K562 (cell line): ENCODE measurements around the gene RASGRP4. TPM values are rescaled to one million over a fixed set of nuclear protein-coding genes. Genes with fewer than 3 reads are reported as not detected.

Experiments used
- ATAC-seq: fragments of 200-7000 bp; cut with Tn5 transposase; 3 replicates; pipeline ENCODE4 v1.9.1; 2020; ENCODE audit warnings: moderate library complexity
- BruUV-seq: library from RNA; stranded (reverse); fragments of 400-500 nt; replicated peaks from 2 replicates; lab custom pipeline; 2021; lab: Mats Ljungman, UMichigan
- CTCF ChIA-PET: fragments of 300-600 bp; formaldehyde crosslinking; extraction: SDS; loops from one replicate; lab custom pipeline; 2021; ENCODE audit warnings: low intra/inter-chr PET ratio; lab: Yijun Ruan, JAX
- POLR2A ChIA-PET: fragments of 300-600, 350-650 bp; sonication (Branson Sonifier 250); formaldehyde crosslinking; extraction: SDS; loops from one replicate; lab custom pipeline; 2021; ENCODE audit warnings: antibody characterized with exemption, inconsistent platforms; lab: Yijun Ruan, JAX
- DNase-seq, 4 experiments: peaks; one replicate each; pipeline versions ENCODE4 v3.0.0 to v3.0.0-alpha.2; 2011 to 2018; ENCODE audit warnings: low spot score in 3 of 4, mixed read lengths in 3 of 4; ENCODE audit errors: extremely low read depth in 1 of 4
- FAIRE-seq: peaks from 2 replicates; lab custom pipeline; 2011; peaks lifted over from hg19 to GRCh38; lab: Jason Lieb, UNC
- H2AFZ ChIP-seq: 2 replicates; pipeline ENCODE4 v1.6.0; 2011; ENCODE audit warnings: low read depth, low read length, control low read depth, inconsistent platforms
- H3K27ac ChIP-seq: fragments of 200-600 bp; 3 replicates; pipeline ENCODE4 v1.8.0; 2011; ENCODE audit warnings: low read depth, mild to moderate bottlenecking, control low read depth, inconsistent platforms, low read length, moderate library complexity, mixed read lengths; ENCODE audit errors: extremely low read depth
- H3K27me3 ChIP-seq, 2 experiments: fragments of 300-600 bp in 1 of 2; 2 replicates in 1 of 2; 3 replicates in 1 of 2; pipeline versions ENCODE4 v1.6.0 to v1.8.0; 2011; ENCODE audit warnings: inconsistent platforms in 2 of 2, low read length in 2 of 2, mild to moderate bottlenecking in 1 of 2, mixed read lengths in 1 of 2, moderate library complexity in 1 of 2; ENCODE audit not compliant: control insufficient read depth in 2 of 2, insufficient read depth in 2 of 2
- H3K36me3 ChIP-seq: fragments of 300-600 bp; 3 replicates; pipeline ENCODE4 v1.8.0; 2011; ENCODE audit warnings: mild to moderate bottlenecking, low read length, inconsistent platforms; ENCODE audit not compliant: control insufficient read depth, insufficient read depth
- H3K4me1 ChIP-seq, 2 experiments: fragments of 200-600 bp in 1 of 2; replicated peaks in 1 of 2; 2 replicates in 1 of 2; 3 replicates in 1 of 2; pipeline versions ENCODE4 v1.5.1 to v1.8.0; 2011; ENCODE audit warnings: inconsistent platforms in 2 of 2, low read length in 2 of 2, mild to moderate bottlenecking in 1 of 2, mixed read lengths in 1 of 2, moderate library complexity in 1 of 2; ENCODE audit not compliant: control insufficient read depth in 2 of 2, insufficient read depth in 2 of 2
- H3K4me2 ChIP-seq: 2 replicates; pipeline ENCODE4 v1.6.1; 2011; ENCODE audit warnings: low read length, control low read depth, inconsistent platforms, mixed read lengths; ENCODE audit not compliant: insufficient read depth
- H3K4me3 ChIP-seq: fragments of 200-600 bp; sonication (generic), shearing (Covaris generic); 2 replicates; pipeline ENCODE4 v1.5.1; 2016; ENCODE audit warnings: control low read depth, inconsistent platforms
- H3K79me2 ChIP-seq: fragments of 200-600 bp; 3 replicates; pipeline ENCODE4 v1.8.0; 2011; ENCODE audit warnings: low read length, inconsistent platforms; ENCODE audit not compliant: control insufficient read depth, insufficient read depth
- H3K9ac ChIP-seq, 2 experiments: 2 replicates each; pipeline versions ENCODE4 v1.6.0 to v1.6.1; 2011; ENCODE audit warnings: low read depth in 2 of 2, low read length in 2 of 2, control low read depth in 1 of 2, inconsistent platforms in 1 of 2, mild to moderate bottlenecking in 1 of 2, mixed read lengths in 1 of 2; ENCODE audit not compliant: insufficient read depth in 1 of 2
- H3K9me1 ChIP-seq: one replicate; pipeline ENCODE4 v1.6.0; 2011; ENCODE audit warnings: inconsistent platforms, mild to moderate bottlenecking, low read length, moderate library complexity; ENCODE audit not compliant: control insufficient read depth, insufficient read depth
- H3K9me3 ChIP-seq: replicated peaks from 2 replicates; pipeline ENCODE4 v1.5.1; 2011; ENCODE audit warnings: low read depth, low read length, inconsistent platforms; ENCODE audit not compliant: control insufficient read depth, insufficient read depth
- H4K20me1 ChIP-seq: replicated peaks from 2 replicates; pipeline ENCODE4 v1.6.1; 2011; ENCODE audit warnings: low read length, inconsistent platforms, mixed read lengths; ENCODE audit not compliant: control insufficient read depth, insufficient read depth
- CREM ChIP-seq: IDR thresholded peaks from 2 replicates; pipeline ENCODE4 v1.6.1; 2014; ENCODE audit warnings: antibody characterized with exemption, low read depth
- ILK ChIP-seq: fragments of 450-650 bp; IDR thresholded peaks from 2 replicates; pipeline ENCODE4 v1.6.1; 2016; ENCODE audit warnings: missing genetic modification characterization, low read depth, mild to moderate bottlenecking, missing compliant biosample characterization, moderate library complexity, borderline replicate concordance
- NCOA2 ChIP-seq, 2 experiments: fragments of 450-650 bp; IDR thresholded peaks; 2 replicates each; pipeline ENCODE4 v1.6.1; 2018; ENCODE audit warnings: mild to moderate bottlenecking in 2 of 2, moderate library complexity in 1 of 2; ENCODE audit not compliant: partially characterized antibody in 2 of 2
- TEAD4 ChIP-seq, 2 experiments: sonication (generic) in 1 of 2; formaldehyde crosslinking in 1 of 2; IDR thresholded peaks; 2 replicates each; pipeline versions ENCODE4 v1.6.1 to v1.8.0; 2012 to 2022; ENCODE audit warnings: borderline replicate concordance in 1 of 2, inconsistent platforms in 1 of 2, low read length in 1 of 2, mild to moderate bottlenecking in 1 of 2, missing genetic modification reagents in 1 of 2
- ZNF584 ChIP-seq: fragments of 200-800 bp; sonication (Bioruptor generic); IDR thresholded peaks from 2 replicates; pipeline ENCODE4 v1.6.1; 2016; ENCODE audit warnings: low read depth, mild to moderate bottlenecking, missing genetic modification characterization, missing compliant biosample characterization
- WGBS: fragments of 100-300 bp; shearing (Covaris generic); methylation state at CpG from one replicate; pipeline ENCODE4 v1.1.6; 2016; ENCODE audit warnings: low coverage, mixed read lengths; ENCODE audit not compliant: insufficient coverage; ENCODE audit errors: missing lambda C conversion rate; 5-methylcytosine and 5-hydroxymethylcytosine counted together
- in situ Hi-C: fragments of 300-500 bp; cut with MboI; formaldehyde crosslinking; loops from 4 replicates; pipeline ENCODE4 v1.15.0; 2018; ENCODE audit warnings: inconsistent platforms, mixed read lengths
- intact Hi-C: fragments of 100-400 bp; cut with micrococcal nuclease; formaldehyde crosslinking; loops from 2 replicates; pipeline ENCODE4 v1.14.2; 2022
- polyA plus RNA-seq, 8 experiments: library from polyadenylated mRNA; depleted of rRNA in 4 of 8; stranded (reverse) in 5 of 8; unstranded in 3 of 8; fragments of >200 nt; fragmentation: Nextera tagmentation in 2 of 8; fragmentation: Illumina TruSeq in 1 of 8; extraction: Ambion mirVana in 2 of 8; extraction: Trizol in 1 of 8; gene quantifications; 2 replicates each; pipeline versions ENCODE4 v1.2.1 to v1.2.3, GENCODE V29; 2011 to 2014; ENCODE audit warnings: inconsistent platforms in 1 of 8, missing spikeins in 1 of 8
- total RNA-seq, 7 experiments: library from RNA; depleted of rRNA in 6 of 7; stranded (reverse); fragments of >200 nt in 6 of 7; fragmentation: Illumina TruSeq in 2 of 7; extraction: Trizol in 2 of 7; gene quantifications; 2 replicates each; pipeline versions ENCODE4 v1.2.1 to v1.2.3, GENCODE V29; 2011 to 2021; ENCODE audit warnings: low replicate concordance in 1 of 7
- TF ChIP-seq, protein P1 (sequence below), 2 experiments: fragments of 200-800 bp in 1 of 2; sonication (Bioruptor generic) in 1 of 2; sonication (generic) in 1 of 2; formaldehyde crosslinking in 1 of 2; IDR thresholded peaks in 1 of 2; conservative IDR thresholded peaks in 1 of 2; 2 replicates each; pipeline versions ENCODE4 v1.5.0 to v1.6.1; 2016 to 2020; ENCODE audit warnings: missing compliant biosample characterization in 1 of 2, missing genetic modification characterization in 1 of 2, missing genetic modification reagents in 1 of 2

The RASGRP4 gene
- total and polyA plus RNA-seq, 9 of the 15 experiments (the other 6 are each of a cell fraction or from before 2014, with no cell fraction given), result 0.39 to 4.6 (median 3.8) TPM

DNA sequence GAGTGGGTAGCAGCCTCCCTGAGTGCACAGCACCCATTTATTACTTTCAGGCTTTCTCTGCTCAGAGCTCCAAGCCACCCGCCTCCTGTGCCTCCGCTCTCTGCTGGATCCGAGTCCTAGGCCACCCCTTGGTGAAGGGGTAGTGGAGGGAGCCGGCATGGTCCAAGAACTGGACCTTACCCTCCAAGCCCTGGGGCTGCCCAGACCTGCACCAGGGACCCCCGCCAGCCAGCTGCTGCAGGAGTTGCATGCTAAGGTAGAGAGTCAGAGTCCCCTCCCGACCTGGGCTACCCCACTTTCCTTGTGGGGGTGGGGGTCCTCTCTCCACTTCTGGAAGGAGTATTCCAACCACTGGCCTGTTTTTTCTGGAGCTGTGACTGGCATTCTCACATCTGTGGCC lies 21.2 kb downstream of the RASGRP4 start:
- Histone ChIP-seq H3K4me1 (peaks cover 8 to 31% of the 10 kb centered on the region in 2 experiments; a peak in 4 of 5 replicates), H3K4me2 (no peak overlapping the region), H3K4me3 (no peak overlapping the region), H3K27me3 (no peaks in the 10 kb centered on the region), H2AFZ (no peak overlapping the region), H3K9me1 (peaks cover 3% of the 10 kb centered on the region), H4K20me1 (no peaks in the 10 kb centered on the region), H3K9me3 (no peaks in the 10 kb centered on the region), H3K9ac (peak overlapping the region in 1 of 2 experiments; percentile 74; a peak in 2 of 4 replicates), H3K27ac (no peak overlapping the region), H3K36me3 (peaks cover 27% of the 10 kb centered on the region; the same call in 2 of the 3 replicates), H3K79me2 (peaks cover 17% of the 10 kb centered on the region; the same call in 2 of the 3 replicates)
- in situ Hi-C loops (loop anchor here (5.0 kb wide), 1 partner anchor 227 kb away; no protein-coding TSS in a partner anchor), intact Hi-C loops (loop anchor here (5.0 kb wide), 1 partner anchor 547 kb away; no protein-coding TSS in a partner anchor)
- BruUV-seq, result no TSS peak
- no peak for DNase-seq
- ChIA-PET POLR2A (interaction anchor here (0.5 to 3.5 kb wide), 6 partner anchors 9 to 724 kb away, joined by 3 to 30 read pairs (median 3); no protein-coding TSS in a partner anchor), CTCF (no interaction called here)
- TF ChIP-seq, protein P1, sequence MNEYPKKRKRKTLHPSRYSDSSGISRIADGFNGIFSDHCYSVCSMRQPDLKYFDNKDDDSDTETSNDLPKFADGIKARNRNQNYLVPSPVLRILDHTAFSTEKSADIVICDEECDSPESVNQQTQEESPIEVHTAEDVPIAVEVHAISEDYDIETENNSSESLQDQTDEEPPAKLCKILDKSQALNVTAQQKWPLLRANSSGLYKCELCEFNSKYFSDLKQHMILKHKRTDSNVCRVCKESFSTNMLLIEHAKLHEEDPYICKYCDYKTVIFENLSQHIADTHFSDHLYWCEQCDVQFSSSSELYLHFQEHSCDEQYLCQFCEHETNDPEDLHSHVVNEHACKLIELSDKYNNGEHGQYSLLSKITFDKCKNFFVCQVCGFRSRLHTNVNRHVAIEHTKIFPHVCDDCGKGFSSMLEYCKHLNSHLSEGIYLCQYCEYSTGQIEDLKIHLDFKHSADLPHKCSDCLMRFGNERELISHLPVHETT (CRISPR knock-in tag; conservative IDR thresholded peaks at IDR 0.05 in 1 of 2, IDR thresholded peaks at IDR 0.05 in 1 of 2), result no peak
- TF ChIP-seq ILK (no peak), ZNF584 (CRISPR knock-in tag) (no peak), CREM (no peak), TEAD4 (IDR thresholded peaks at IDR 0.05; ENCODE audit: low read length) (no peak), TEAD4 (CRISPR knock-in tag; IDR thresholded peaks at IDR 0.05; ENCODE audit: borderline replicate concordance) (no peak), NCOA2 (IDR thresholded peaks at IDR 0.05; ENCODE audit: partially characterized antibody in 2 of 2) (no peak)
- FAIRE-seq, result no peak
- ATAC-seq, result no peak
- WGBS, result 100% methylated on average over 4 of the region's 6 CpGs
